Stimulated activated CD4-positive, alpha-beta T cell treated with anti-CD3 and anti-CD28 coated beads, Interleukin-12 subunit alpha, Interleukin-12 subunit beta, amount 100 ng/mL, for 24 hours (primary cell): ENCODE results near the gene NKTR.
A peak's percentile ranks its signal among the peaks of the same experiment; 100 is the strongest.

Experiments used
- DNase-seq, 2 experiments: peaks; one replicate each; pipeline ENCODE4 v3.0.0-alpha.2; 2020; ENCODE audit warnings: low read depth in 2 of 2

Gene NKTR

DNA sequence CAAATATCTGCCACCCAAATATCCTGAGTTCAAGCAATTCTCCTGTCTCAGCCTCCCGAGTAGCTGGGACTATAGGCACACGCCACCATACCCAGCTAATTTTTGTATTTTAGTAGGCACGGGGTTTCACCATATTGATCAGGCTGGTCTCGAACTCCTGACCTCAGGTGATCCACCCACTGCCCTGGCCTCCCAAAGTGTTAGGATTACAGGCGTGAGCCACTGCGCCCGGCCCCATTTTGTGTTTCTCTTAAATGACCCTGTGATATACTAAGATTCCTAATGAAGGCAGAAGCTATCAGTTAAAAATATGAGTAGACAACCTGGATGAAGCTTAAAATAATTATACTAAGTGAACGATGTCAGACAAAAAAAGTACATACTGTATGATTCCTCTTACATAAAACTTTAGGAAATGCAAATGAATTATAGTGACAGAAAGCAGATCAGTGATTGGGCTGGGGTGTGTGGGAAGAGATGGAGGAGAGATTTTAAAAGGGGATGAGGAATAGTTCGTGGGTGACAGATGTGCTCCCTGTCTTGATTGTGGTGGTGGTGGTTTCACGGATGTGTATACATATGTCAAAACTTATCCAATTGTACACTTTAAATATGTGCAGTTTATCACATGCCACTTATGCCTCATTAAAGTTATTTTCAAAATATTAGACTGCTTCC lies 81.0 kb downstream of the NKTR start:
- DNase-seq, result no peak

DNA sequence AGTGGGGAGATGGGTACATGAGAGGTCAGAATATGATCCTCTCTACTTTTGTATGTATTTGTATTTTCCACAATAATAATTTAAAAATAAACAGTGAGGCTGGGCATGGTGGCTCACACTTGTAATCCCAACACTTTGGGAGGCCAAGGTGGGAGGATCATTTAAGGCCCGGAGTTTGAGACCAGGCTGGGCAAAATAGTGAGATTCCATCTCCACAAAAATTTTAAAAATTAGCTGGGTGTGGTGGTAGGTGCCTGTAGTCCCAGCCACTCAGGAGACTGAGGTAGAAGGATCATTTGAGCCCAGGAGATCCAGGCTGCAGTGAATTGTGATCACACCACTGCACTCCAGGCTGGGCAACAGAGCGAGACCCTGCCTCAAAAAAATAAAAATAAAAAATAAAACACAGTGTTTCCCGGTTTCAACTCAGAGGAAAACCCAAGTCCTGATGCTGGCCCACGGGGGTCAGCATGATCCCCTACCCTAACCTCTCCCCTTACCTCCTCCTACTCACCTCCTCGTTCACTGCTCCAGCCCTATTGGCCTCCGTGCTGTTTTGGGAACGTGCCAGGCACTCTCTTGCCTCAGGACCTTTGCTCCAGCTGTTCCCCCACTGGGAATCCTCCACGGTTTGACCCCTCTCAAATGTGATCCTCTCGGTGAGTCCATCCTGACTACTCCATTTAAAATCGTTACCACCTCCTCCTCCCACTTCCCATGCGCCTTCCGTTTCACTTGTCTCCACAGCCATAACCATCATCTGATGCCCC lies 82.0 kb downstream of the NKTR start:
- DNase-seq, result no peak

DNA sequence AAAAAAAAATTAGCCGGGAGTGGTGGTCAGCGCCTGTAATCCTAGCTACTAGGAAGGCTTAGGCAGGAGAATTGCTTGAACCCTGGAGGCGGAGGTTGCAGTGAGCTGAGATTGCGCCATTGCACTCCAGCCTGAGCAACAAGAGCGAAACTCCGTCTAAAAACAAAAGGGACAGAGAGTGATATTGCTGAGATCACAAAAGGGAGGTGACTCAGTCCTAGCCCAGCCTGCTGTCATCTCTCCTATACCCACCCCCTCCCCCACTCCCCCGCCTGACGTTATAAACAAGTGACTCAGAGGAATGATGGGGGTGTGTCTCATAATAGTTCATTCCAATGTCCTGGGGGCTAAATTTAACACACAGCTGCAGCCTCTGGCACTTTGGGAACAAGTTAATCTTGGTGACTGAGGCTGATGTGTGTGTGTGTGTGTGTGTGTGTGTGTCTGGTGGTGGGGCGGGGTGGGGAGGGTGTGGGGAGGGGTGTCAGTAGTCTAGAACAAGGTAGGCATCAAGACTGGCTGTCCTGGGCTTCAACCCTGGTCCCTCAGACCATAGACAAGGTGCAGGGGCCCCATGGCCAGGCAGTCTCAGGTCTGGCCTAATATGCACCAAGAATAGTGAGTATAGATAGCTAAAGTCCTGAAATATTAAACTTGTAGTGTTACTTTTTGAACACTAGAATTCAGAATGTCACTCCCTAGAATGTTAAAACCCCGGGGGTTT lies 83.6 kb downstream of the NKTR start:
- DNase-seq, result peak; percentile 12 to 49

DNA sequence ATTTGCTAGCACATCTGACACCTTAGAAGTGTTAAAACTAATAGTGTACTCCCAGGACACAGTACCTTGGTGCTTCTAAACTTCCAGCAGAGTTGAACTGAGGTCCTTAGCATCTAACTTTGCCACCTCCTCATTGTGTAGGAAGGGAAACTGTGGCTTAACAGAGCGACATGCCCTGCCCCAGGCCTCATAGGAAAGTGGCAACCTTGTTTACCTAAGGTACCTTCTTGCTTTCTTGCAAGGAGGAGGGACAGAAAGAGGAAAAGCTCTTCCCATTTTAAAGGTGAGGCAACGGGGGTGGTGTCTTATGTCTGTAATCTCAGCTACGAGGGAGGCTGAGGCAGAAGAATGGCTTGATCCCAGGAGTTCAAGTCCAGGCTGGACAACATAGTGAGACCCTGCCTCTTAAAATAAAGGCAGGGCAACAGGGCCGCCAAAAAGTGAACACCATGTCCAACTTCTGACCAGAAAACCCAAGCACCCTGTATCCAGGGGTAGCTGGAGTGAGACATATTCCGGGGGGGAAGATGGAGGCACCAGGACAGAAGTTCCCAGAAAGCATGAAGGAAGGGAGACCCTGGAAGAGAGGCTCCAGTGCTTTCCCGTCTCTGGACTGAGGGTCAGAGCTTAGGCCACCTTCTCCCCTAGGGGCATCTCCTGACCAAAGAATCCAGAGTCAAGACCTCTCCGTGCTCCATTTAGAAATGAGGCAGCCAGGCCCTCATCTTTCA lies 84.3 kb downstream of the NKTR start:
- no peak for DNase-seq

DNA sequence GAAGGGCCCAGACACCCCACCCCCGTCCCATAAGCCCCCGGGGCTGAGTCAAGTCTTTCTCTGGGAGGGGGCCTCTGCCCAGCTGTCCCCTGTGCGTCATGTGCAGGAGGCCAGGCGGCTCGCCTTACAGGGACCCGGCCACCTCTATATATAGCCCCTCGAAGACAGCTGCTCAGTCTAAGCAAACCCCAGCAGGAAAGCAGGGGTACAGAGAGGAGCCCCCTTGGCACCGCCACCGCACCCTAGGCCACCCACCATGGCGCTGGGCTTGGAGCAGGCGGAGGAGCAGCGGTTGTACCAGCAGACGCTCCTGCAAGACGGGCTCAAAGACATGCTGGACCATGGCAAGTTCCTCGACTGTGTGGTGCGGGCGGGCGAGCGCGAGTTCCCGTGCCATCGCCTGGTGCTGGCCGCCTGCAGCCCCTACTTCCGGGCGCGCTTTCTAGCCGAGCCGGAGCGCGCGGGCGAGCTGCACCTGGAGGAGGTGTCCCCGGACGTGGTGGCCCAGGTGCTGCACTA lies 84.9 kb downstream of the NKTR start, which contains the start of gene KLHL40:
TSS of gene KLHL40 (plus strand) at position 175 of the 519 bp plus-strand sequence. CDS start at position 257, 82 bp downstream.
- DNase-seq, result no peak

DNA sequence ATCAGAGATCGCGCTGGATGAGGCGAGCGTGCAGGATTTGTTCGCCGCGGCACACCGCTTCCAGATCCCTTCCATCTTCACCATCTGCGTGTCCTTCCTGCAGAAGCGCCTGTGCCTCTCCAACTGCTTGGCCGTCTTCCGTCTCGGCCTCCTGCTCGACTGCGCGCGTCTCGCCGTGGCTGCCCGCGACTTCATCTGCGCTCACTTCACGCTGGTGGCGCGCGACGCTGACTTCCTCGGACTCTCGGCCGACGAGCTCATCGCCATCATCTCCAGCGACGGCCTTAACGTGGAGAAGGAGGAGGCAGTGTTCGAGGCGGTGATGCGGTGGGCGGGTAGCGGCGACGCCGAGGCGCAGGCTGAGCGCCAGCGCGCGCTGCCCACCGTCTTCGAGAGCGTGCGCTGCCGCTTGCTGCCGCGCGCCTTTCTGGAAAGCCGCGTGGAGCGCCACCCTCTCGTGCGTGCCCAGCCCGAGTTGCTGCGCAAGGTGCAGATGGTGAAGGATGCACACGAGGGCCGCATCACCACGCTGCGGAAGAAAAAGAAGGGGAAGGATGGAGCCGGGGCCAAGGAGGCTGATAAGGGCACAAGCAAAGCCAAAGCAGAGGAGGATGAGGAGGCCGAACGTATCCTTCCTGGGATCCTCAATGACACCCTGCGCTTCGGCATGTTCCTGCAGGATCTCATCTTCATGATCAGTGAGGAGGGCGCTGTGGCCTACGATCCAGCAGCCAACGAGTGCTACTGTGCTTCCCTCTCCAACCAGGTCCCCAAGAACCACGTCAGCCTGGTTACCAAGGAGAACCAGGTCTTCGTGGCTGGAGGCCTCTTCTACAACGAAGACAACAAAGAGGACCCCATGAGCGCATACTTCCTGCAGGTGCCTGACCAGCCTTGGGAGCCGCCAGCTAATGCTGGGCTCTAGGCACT lies 85.7 kb downstream of the NKTR start:
- no peak for DNase-seq

DNA sequence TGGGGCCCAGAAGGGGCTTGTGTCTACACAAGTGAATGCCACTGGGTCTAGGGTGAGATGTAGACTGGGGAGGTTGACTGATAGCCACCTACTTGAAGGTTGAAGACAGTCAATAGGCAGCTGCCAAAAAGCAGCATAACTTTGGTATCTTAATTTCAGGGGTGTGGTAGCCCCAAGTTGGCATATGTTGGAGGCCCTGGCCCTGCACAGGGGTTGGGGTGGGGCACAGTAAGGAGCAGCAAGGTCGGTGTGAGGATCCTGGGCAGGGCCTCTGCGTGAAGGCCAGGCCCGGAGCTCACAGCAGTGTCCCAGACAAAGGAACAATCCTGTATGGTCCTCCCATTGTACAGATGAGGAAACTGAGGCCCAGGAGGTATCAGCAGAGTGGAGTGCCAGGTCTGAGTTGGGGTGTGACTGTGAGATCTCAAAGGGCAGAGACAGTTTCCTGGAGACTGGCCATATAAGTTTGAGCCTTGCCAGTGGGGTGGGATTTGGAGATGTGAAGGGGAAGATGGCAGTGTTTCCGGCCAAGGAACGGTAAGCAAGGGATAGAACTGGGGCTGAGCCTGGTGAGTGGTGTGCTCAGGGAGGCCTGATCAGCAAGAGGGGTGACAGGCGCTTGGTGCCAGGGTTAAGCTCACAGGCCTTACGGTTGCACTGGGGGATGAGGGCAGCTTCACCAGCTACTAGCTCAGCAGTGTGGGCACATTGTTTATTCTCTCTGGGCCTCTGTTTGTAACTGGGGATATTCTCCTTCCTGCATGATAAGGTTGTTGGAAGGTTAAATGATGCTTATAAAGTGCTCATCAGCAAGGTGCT lies 86.6 kb downstream of the NKTR start:
- DNase-seq, result no peak

DNA sequence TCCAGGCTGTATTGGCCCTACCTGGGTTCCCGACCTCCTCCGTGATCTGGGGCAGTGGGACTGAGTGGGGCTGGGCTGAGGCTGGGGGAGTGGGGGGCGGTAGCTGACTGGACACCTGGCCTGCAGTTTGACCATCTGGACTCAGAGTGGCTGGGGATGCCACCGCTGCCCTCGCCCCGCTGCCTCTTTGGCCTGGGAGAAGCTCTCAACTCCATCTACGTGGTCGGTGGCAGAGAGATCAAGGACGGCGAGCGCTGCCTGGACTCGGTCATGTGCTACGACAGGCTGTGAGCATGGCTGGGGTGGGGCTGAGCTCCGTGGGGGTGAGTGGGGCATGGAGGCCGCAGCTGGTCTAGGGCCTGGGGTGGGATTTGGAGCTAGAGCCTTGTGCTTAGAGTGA lies 87.5 kb downstream of the NKTR start:
- no peak for DNase-seq

DNA sequence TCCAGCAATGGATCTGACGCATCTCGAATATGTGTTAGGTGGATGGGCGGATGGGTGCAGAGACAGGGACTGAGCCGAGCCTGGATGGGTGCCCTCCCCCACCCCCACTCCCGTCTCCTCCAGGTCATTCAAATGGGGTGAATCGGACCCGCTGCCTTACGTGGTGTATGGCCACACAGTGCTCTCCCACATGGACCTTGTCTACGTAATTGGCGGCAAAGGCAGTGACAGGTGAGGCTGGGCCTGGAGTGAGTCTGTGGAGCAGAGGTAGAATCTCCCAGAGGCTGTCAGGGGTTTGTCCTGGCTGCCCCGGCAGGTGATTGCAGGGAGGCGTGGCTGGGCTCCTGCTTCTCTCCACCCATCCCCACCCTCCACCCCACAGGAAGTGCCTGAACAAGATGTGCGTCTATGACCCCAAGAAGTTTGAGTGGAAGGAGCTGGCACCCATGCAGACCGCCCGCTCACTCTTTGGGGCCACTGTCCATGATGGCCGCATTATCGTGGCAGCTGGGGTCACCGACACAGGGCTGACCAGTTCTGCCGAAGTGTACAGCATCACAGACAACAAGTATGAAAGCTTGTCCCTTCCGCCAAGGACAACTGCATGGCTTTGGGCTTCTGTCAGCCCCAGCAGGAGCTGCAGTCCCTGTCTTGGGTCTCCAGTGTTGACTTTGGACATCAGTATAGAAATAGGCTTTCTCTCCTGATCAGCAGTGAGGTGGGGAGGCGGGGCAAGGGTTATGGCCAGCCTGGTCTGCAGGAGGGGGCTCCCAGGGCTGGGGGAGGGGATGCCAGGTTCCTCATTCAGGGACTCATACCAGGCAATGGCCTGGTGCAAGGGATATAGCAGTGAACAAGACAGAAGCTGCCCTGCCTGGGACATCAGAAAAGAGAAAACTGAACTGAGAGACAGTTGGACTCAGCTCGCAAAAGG lies 88.3 kb downstream of the NKTR start:
- no peak for DNase-seq

DNA sequence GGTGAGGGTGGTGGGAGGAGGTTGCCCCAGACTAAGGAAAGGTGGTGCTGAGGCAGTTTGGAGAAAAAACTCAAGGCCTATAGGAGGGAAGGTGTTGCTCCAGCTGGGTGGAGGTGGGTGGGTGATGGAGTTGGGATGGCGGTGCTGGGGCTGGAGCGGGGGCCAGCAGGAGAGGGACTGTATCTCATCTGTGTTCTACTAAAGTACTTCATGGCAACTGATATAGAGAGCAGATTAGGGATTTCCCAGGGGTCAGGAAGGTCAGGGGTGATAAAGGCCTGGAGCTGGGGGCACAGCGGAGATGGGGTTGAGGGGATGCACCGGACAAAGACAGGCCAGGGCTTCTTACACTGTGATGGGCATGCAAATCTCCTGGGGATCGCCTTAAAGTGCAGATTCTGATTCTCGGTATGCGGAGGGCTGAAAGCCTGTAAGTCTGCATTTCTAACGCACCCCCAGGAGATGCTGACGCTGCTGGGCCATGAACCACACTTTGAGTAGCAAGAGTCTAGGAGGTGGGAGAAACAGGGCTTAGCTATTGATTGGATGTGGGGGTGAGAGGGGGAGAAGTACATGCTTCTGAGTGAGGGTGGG lies 89.0 kb downstream of the NKTR start:
- no peak for DNase-seq

DNA sequence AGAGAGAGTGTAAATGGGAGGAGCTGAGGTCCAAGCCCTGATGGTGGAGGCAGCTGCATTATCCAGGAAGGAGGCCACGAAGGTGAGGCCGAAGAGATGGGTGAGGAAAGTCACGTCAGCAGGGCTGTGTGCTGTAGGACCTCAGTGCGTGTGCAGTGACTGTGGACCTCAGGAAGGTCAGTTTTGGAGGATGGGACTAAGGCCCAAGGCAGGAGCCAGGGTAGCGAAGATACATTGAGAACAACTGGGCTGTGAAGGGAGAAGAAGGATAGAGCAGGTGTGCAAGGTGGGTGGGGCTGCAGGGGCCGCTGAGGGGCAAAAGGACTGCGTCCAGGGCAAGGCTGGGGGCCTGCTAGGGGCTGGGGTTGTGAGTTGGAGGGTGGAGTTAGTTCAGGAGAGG lies 89.7 kb downstream of the NKTR start:
- no peak for DNase-seq

DNA sequence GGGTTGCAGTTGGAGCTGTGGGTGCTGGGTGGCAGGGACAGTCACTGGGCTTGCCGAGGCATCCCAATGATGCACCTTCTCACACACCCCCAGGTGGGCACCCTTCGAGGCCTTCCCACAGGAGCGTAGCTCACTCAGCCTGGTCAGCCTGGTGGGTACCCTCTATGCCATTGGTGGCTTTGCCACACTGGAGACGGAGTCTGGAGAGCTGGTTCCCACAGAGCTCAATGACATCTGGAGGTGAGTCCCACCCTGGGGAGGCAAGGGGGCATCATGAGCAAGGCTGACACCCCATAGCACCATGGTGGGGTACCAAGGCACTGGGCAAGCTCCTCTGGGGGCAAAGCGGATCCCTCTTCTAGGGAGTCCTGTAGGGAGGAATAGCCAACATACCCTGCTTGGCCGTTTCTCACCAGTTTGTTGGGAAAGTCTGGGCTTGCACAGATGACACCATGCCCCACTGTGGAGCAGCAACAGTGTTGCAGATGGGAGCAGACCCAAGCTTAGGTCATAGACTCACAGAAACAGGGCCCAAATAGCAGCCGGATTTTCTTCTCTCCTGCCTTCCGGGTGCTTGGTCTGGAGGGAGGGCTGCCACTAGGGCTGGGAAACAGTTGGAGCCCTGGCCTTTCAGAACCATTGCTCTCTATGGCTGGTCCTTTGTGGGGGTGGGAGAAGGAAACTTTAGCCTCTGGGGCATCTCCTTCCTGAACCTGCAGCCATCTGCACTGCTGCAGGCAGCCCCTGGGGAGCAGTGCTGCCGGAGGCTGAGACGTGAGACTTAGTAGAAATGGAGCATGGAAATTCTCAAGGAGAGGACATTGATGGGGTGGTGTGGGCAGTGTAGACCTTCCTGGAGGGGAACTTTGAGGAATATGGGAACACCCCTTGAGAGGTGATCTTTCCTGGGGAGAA lies 90.5 kb downstream of the NKTR start:
- no peak for DNase-seq

DNA sequence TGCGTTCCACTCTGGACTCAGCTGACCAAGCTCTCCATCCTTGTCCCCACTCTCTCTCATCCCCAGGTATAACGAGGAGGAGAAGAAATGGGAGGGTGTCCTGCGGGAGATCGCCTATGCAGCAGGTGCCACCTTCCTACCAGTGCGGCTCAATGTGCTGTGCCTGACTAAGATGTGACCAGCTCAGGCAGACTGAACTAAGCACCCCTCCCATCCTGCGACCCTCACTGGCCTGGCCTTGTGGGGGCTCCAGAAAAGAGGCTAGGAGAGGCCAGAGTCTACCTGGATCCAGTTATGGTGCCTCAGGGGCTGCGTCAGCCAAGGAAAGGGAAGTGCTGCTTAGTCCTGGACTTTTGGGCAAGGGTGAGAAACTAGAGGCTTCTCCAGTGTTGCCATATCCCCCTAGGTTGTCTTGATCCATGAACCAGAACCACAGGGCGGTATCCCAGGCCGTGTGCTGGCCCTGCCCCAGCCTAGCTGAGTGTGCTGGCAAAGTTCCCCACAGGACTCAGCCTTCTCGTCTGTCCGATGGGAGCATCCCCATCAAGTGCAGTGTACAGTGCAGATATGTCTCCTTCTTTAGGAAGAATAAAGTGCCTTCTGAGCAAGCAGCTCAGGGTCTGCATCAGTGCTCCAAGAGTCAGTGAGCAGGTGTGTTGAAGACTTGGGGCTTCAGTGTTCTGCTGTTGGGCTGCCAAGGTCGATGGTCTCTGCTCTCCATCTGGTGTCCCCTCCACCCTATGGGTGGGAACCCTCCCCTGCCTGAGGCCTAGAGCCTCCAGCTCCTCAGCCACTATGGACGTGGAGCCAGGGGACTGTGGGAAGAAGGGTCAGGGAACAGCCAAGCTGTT lies 91.6 kb downstream of the NKTR start:
- no peak for DNase-seq

DNA sequence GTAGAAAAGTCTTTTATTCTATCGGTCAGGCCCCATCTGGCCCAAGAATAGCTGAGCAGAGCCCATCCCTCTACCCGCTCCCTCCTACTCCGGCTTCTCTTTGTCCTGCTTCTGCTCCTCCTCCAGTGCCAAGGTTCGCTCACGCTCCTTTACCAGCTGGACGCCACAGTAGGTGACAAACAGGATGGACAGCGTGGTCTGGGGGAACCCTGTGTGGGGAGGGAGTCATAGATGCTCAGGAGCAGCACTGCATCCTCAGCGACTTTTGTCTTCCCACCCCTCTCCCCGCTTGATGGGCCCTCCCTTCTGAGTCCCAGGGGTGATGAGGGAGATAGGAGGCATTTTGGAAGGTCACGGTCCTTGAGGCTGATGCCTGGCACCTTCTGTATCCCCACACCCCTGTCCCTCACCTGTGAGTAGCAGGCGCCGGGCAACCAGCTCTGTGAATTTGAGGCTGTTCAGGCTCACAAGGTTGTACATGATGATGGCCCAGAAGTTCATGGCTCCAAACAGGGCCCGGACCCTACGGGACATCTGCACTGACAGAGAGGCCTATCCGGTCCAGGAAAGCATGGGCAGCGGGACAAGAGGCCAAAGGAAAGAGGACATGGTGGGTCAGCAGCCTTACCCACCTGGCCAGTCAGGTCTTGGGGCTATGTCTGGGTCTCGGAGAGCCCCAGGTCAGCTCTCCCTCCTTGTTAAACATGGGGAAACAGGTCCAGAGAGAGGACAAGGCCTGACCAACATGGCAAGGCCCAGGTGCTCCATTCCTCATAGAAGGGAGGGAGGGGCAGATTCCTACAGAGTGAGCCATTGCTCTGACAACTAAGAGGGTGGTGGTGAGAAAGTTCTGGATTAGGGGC lies 92.4 kb downstream of the NKTR start:
- no peak for DNase-seq

DNA sequence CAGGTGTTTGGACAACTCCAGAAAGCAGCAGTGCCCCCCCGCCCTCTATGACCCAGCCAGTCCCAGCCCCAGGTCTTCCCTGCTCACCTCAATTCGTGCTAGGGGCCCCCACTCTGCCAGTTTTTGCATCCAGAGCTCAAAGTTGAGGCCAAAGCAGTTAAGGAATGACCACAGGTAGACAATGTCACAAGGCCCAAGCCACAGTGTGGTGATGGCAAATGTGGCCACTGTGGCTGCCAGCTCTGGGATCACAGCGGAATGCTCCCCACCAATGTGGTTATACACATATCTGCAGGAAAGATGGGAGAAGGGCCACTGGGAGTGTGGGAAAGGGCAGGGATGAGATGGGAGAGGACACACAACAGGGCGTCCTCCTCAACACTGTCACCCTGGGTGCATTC lies 93.0 kb downstream of the NKTR start:
- no peak for DNase-seq
